Liver (tissue), 3 donors: ENCODE data around the gene DIP2B.

Experiments used
- CTCF ChIP-seq: fragments of 150-350 bp; IDR thresholded peaks from 2 replicates; pipeline ENCODE4 v1.5.1; 2017; ENCODE audit warnings: improper control_type of control experiment, low read depth, low read length; ENCODE audit not compliant: missing input control
- RAD21 ChIP-seq, 2 donors: IDR thresholded peaks; 2 replicates each; pipeline ENCODE4 v1.6.1; 2016; ENCODE audit warnings: antibody characterized with exemption in 2 of 2, mild to moderate bottlenecking in 2 of 2
- RXRA ChIP-seq, 2 donors: IDR thresholded peaks; 2 replicates each; pipeline ENCODE4 v1.6.1; 2017 to 2018; ENCODE audit warnings: antibody characterized with exemption in 2 of 2, mild to moderate bottlenecking in 1 of 2
- donor health status: healthy.
- donor health status: healthy.

GRCh38 chr12:50614167-50614759 is 109.5 kb downstream of the DIP2B start:
- TF ChIP-seq CTCF (no peak), RXRA (IDR thresholded peaks at IDR 0.05) (no peak), RAD21 (IDR thresholded peaks at IDR 0.05) (no peak)
